ENCODE results near the gene C22orf39. TPM values are rescaled to one million over a fixed set of nuclear protein-coding genes. Genes with fewer than 3 reads are reported as not detected.
A peak's percentile ranks its signal among the peaks of the same experiment; 100 is the strongest.

Gene C22orf39
- polyA plus RNA-seq, 1 of the 3 experiments (the other 2 are of a cell fraction), result 17.7 TPM

DNA sequence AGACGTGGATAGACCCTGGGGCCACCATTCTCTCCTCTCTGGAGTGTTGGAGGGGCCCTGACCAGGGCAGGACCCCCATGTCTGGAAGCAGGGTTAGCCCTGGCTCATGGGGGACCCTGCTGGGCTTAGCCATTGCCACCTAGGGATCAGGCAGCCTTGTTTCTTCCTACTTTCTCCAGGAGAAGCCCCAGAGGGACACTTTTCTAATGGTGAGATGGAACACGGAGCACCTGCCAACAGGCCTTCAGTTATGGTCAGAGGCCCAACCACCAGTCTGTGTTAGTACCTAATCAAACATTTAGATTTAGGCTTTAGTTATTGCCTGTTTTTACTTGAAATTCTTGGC lies 1.9 kb upstream of the C22orf39 start (continued):
- no peak for TF ChIP-seq ZBTB33 (IDR thresholded peaks at IDR 0.05; ENCODE audit: borderline replicate concordance, low read depth)
- TF ChIP-seq GATA2 (CRISPR knock-in tag; IDR thresholded peaks at IDR 0.05), result no peak
- TF ChIP-seq FOSL2 (IDR thresholded peaks at IDR 0.05; ENCODE audit: borderline replicate concordance, low read depth), result no peak
- no peak for TF ChIP-seq PBX3 (IDR thresholded peaks at IDR 0.05)
- no peak for TF ChIP-seq NRF1 (IDR thresholded peaks at IDR 0.05; ENCODE audit: low read depth, low read length)
- no peak for TF ChIP-seq GABPA (IDR thresholded peaks at IDR 0.05; ENCODE audit: low read depth)

DNA sequence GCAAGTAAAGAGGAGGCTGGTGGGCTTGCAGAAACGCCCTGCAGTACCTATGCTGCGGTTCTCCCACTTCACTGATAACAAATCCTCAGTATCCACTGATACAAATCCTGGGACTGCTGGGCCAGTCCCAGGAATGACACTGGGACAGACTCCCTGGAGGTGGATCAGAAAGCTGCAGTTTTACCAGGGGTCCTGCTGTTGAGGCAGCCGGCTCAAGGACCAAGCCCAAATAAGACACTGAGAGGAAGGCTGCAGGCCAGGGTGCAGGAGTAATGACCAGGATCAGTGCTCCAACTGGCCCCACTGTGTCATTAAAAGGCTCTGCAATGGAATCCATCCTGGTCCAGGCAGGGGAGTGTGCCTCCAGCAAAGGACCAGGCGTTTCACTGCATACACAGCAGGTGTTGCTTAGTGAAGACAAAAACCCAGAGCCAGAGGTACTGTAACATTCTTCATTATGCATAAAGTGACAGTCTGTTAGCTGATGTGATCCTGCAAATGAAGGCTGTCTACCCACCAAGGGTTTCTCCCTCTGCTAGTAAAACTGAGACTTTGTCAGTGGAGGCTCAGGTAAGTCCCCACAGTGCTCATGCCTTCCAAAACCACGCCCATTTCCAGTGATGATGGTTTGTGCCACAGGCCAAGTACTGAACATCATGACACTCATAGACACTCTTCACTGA lies 1.4 kb upstream of the C22orf39 start:
- peaks cover 9% of the 10 kb centered on the region for H3F3A ChIP-seq (replicated peaks; ENCODE audit: insufficient read depth)
- H4K20me1 ChIP-seq (ENCODE audit: insufficient read depth), result 0 out of 2 replicates have a peak, but pooled peaks cover 2% of the 10 kb centered on the region
- no peaks in the 10 kb centered on the region for H3K27me3 ChIP-seq (ENCODE audit: insufficient read depth)
- peaks cover 36% of the 10 kb centered on the region for H3K79me2 ChIP-seq (ENCODE audit: insufficient read depth)
- TF ChIP-seq RXRA (IDR thresholded peaks at IDR 0.05; ENCODE audit: borderline replicate concordance, low read depth) (no peak), PBX3 (IDR thresholded peaks at IDR 0.05) (no peak)
- peak overlapping the region in 1 of 2 experiments; percentile 54; a peak in 1 of 4 replicates for H3K27ac ChIP-seq (ENCODE audit: low read depth in 2 of 2, low read length in 1 of 2)
- H3K9ac ChIP-seq, result no peak overlapping the region
- 91% methylated on average over 5 of the region's 5 CpGs for WGBS (ENCODE audit: low lambda C conversion rate)
- no peak overlapping the region for H2AFZ ChIP-seq (ENCODE audit: low read depth)
- peaks cover 22 to 56% of the 10 kb centered on the region in 2 experiments for H3K36me3 ChIP-seq (replicated peaks in 1 of 2; ENCODE audit: control insufficient read depth in 1 of 2, insufficient read depth in 2 of 2, low read length in 1 of 2)
- ChIA-PET CTCF (no interaction called here), POLR2A (no interaction called here)
- H3K4me1 ChIP-seq (ENCODE audit: control insufficient read depth in 1 of 2, insufficient read depth in 2 of 2, low read depth in 1 of 2, low read length in 1 of 2), result peaks cover 0 to 19% of the 10 kb centered on the region in 2 experiments; a peak in 1 of 4 replicates
- no peaks in the 10 kb centered on the region for H3K9me2 ChIP-seq
- no peaks in the 10 kb centered on the region for H3K9me3 ChIP-seq
- no peak overlapping the region for H3K4me3 ChIP-seq (ENCODE audit: low read depth in 2 of 2, low read length in 1 of 2)
- peak overlapping the region; percentile 85; the same call in 1 of the 2 replicates for H3K4me2 ChIP-seq
- DNase-seq, result no peak

GRCh38 chr22:19448076-19448607 lies 631 bp upstream of the C22orf39 start:
- Histone ChIP-seq H3F3A (replicated peaks; ENCODE audit: insufficient read depth) (peaks cover 9% of the 10 kb centered on the region), H3K4me2 (peak overlapping the region; percentile 85), H3K9me2 (no peaks in the 10 kb centered on the region), H4K20me1 (ENCODE audit: insufficient read depth) (0 out of 2 replicates have a peak, but pooled peaks cover 7% of the 10 kb centered on the region), H3K27me3 (ENCODE audit: insufficient read depth) (no peaks in the 10 kb centered on the region), H3K36me3 (replicated peaks in 1 of 2; ENCODE audit: control insufficient read depth in 1 of 2, insufficient read depth in 2 of 2, low read length in 1 of 2) (peaks cover 19 to 56% of the 10 kb centered on the region in 2 experiments), H2AFZ (ENCODE audit: low read depth) (peak overlapping the region; percentile 85), H3K9me3 (no peaks in the 10 kb centered on the region), H3K27ac (ENCODE audit: low read depth in 2 of 2, low read length in 1 of 2) (peak overlapping the region; percentile 41 to 90), H3K4me3 (ENCODE audit: low read depth in 2 of 2, low read length in 1 of 2) (peak overlapping the region; percentile 75 to 87), H3K79me2 (ENCODE audit: insufficient read depth) (peaks cover 44% of the 10 kb centered on the region), H3K9ac (peak overlapping the region; percentile 90), H3K4me1 (ENCODE audit: control insufficient read depth in 1 of 2, insufficient read depth in 2 of 2, low read depth in 1 of 2, low read length in 1 of 2) (peaks cover 0 to 19% of the 10 kb centered on the region in 2 experiments; a peak in 1 of 4 replicates)
- POLR2A ChIA-PET, result no interaction called here
- peak; percentile 76 for DNase-seq
- 24% methylated on average over 14 of the region's 14 CpGs for WGBS (ENCODE audit: low lambda C conversion rate)
- CTCF ChIA-PET, result interaction anchor here (0.7 to 1.7 kb wide), 3 partner anchors 182 to 303 kb away, joined by 4 to 7 read pairs (median 5); no protein-coding TSS in a partner anchor
- no peak for TF ChIP-seq RAD21 (IDR thresholded peaks at IDR 0.05; ENCODE audit: low read length)
- no peak for TF ChIP-seq SMC3 (IDR thresholded peaks at IDR 0.05; ENCODE audit: low read depth, low read length)
- TF ChIP-seq TAF1 (IDR thresholded peaks at IDR 0.05; ENCODE audit: borderline replicate concordance, low read depth, low read length), result no peak
- no peak for TF ChIP-seq CTCF (IDR thresholded peaks at IDR 0.05)
- TF ChIP-seq USF1 (IDR thresholded peaks at IDR 0.05; ENCODE audit: borderline replicate concordance, low read depth), result no peak
- no peak for TF ChIP-seq USF2 (IDR thresholded peaks at IDR 0.05; ENCODE audit: borderline replicate concordance, low read depth, low read length)
- no peak for TF ChIP-seq TEAD4 (IDR thresholded peaks at IDR 0.05; ENCODE audit: borderline replicate concordance, insufficient read depth)
- TF ChIP-seq MXI1 (IDR thresholded peaks at IDR 0.05; ENCODE audit: low read depth, low read length), result no peak; the same call in 1 of the 2 replicates

All from SK-N-SH (cell line).